SH-SY5Y (cell line): ENCODE results near the gene NPPC.

ENCODE experiments used
- GATA2 ChIP-seq: IDR thresholded peaks from 2 replicates; pipeline ENCODE4 v1.6.1; 2011; ENCODE audit warnings: mild to moderate bottlenecking, low read depth, low read length
- GATA3 ChIP-seq: IDR thresholded peaks from 2 replicates; pipeline ENCODE4 v1.6.1; 2011; ENCODE audit warnings: low read depth, mild to moderate bottlenecking, low read length, moderate library complexity

GRCh38 chr2:231975001-231975400, 48.8 kb upstream of the NPPC start:
- TF ChIP-seq GATA2 (no peak), GATA3 (no peak)
